HepG2 (cell line): Measurements from ENCODE around the gene KLHL33. TPM values are rescaled to one million over a fixed set of nuclear protein-coding genes. Genes with fewer than 3 reads are reported as not detected.
A peak's percentile ranks its signal among the peaks of the same experiment; 100 is the strongest.

Source experiments
- ATRX ChIP-seq: sonication (generic); formaldehyde crosslinking; IDR thresholded peaks from 2 replicates; pipeline ENCODE4 v1.4.0; 2020; ENCODE audit warnings: missing genetic modification reagents, borderline replicate concordance
- CEBPB ChIP-seq: IDR thresholded peaks from 2 replicates; pipeline ENCODE4 v1.6.1; 2011; ENCODE audit warnings: low read depth, low read length, improper control_type of control experiment, borderline replicate concordance
- HIVEP1 ChIP-seq: sonication (generic); formaldehyde crosslinking; IDR thresholded peaks from 2 replicates; pipeline ENCODE4 v1.4.0; 2020; ENCODE audit warnings: mild to moderate bottlenecking, missing genetic modification reagents
- KMT2B ChIP-seq: IDR thresholded peaks from 2 replicates; pipeline ENCODE4 v1.6.1; 2016; ENCODE audit warnings: missing genetic modification reagents, missing compliant biosample characterization
- PITX1 ChIP-seq: sonication (generic); formaldehyde crosslinking; IDR thresholded peaks from 2 replicates; pipeline ENCODE4 v1.5.1; 2020; ENCODE audit warnings: mild to moderate bottlenecking, missing genetic modification reagents
- POLR2AphosphoS2 ChIP-seq: IDR thresholded peaks from 2 replicates; pipeline ENCODE4 v1.6.1; 2011; ENCODE audit warnings: low read depth, low read length, improper control_type of control experiment
- PRPF4 ChIP-seq: fragments of 200-400 bp; formaldehyde crosslinking; IDR thresholded peaks from 2 replicates; pipeline ENCODE4 v1.6.1; 2016; ENCODE audit warnings: low read length, low read depth; ENCODE audit not compliant: poor library complexity, severe bottlenecking
- RORA ChIP-seq: sonication (generic); formaldehyde crosslinking; IDR thresholded peaks from 2 replicates; pipeline ENCODE4 v1.5.0; 2020; ENCODE audit warnings: mild to moderate bottlenecking, missing genetic modification reagents, moderate library complexity
- SETDB1 ChIP-seq: sonication (generic); formaldehyde crosslinking; IDR thresholded peaks from 2 replicates; pipeline ENCODE4 v1.5.1; 2020; ENCODE audit warnings: missing genetic modification reagents, mild to moderate bottlenecking, borderline replicate concordance
- SP140L ChIP-seq: sonication (generic); formaldehyde crosslinking; IDR thresholded peaks from 2 replicates; pipeline ENCODE4 v1.4.0; 2020; ENCODE audit warnings: missing genetic modification reagents, borderline replicate concordance
- TBX3 ChIP-seq: fragments of 450-650 bp; IDR thresholded peaks from 2 replicates; pipeline ENCODE4 v1.6.1; 2017; ENCODE audit warnings: antibody characterized with exemption, mild to moderate bottlenecking, inconsistent platforms, borderline replicate concordance
- TCF12 ChIP-seq, 2 experiments: fragments of 450-650 bp in 1 of 2; sonication (generic) in 1 of 2; formaldehyde crosslinking in 1 of 2; IDR thresholded peaks; 2 replicates each; pipeline versions ENCODE4 v1.6.1 to v1.8.0; 2017 to 2022; ENCODE audit warnings: antibody characterized with exemption in 1 of 2, mild to moderate bottlenecking in 1 of 2, missing genetic modification reagents in 1 of 2, moderate library complexity in 1 of 2
- ZC3H4 ChIP-seq: sonication (generic); formaldehyde crosslinking; IDR thresholded peaks from 2 replicates; pipeline ENCODE4 v1.4.0; 2020; ENCODE audit warnings: missing genetic modification reagents, borderline replicate concordance
- ZNF224 ChIP-seq: sonication (generic); formaldehyde crosslinking; IDR thresholded peaks from 2 replicates; pipeline ENCODE4 v1.5.0; 2020; ENCODE audit warnings: mild to moderate bottlenecking, missing genetic modification reagents
- ZNF441 ChIP-seq: sonication (generic); formaldehyde crosslinking; IDR thresholded peaks from 2 replicates; pipeline ENCODE4 v1.7.0; 2021; ENCODE audit warnings: missing genetic modification reagents, borderline replicate concordance
- ZNF446 ChIP-seq: sonication (generic); formaldehyde crosslinking; IDR thresholded peaks from 2 replicates; pipeline ENCODE4 v1.5.0; 2020; ENCODE audit warnings: mild to moderate bottlenecking, missing genetic modification reagents
- ZNF451 ChIP-seq: sonication (generic); formaldehyde crosslinking; IDR thresholded peaks from 2 replicates; pipeline ENCODE4 v1.5.0; 2020; ENCODE audit warnings: mild to moderate bottlenecking, missing genetic modification reagents
- ZNF737 ChIP-seq: sonication (generic); formaldehyde crosslinking; IDR thresholded peaks from 2 replicates; pipeline ENCODE4 v1.5.0; 2020; ENCODE audit warnings: missing genetic modification reagents, mild to moderate bottlenecking, borderline replicate concordance
- ZNF841 ChIP-seq: sonication (generic); formaldehyde crosslinking; IDR thresholded peaks from 2 replicates; pipeline ENCODE4 v1.8.1; 2023; ENCODE audit warnings: missing genetic modification reagents, borderline replicate concordance
- ZSCAN22 ChIP-seq: sonication (generic); formaldehyde crosslinking; IDR thresholded peaks from 2 replicates; pipeline ENCODE4 v1.4.0; 2020; ENCODE audit warnings: mild to moderate bottlenecking, missing genetic modification reagents
- polyA plus RNA-seq, 8 experiments: library from polyadenylated mRNA; depleted of rRNA in 3 of 8; stranded (reverse) in 7 of 8; unstranded in 1 of 8; fragments of >200 nt; fragmentation: Illumina TruSeq in 4 of 8; extraction: Trizol in 4 of 8; gene quantifications; 2 replicates each; pipeline versions ENCODE4 v1.2.1 to v1.2.3, GENCODE V29; 2011 to 2016; ENCODE audit warnings: low read depth in 4 of 8, missing spikeins in 1 of 8, mixed read lengths in 1 of 8; ENCODE audit not compliant: insufficient read depth in 1 of 8
- total RNA-seq, 5 experiments: library from RNA; depleted of rRNA; stranded (reverse); fragments of >200 nt; fragmentation: Illumina TruSeq; extraction: Trizol; gene quantifications; 2 replicates each; pipeline ENCODE4 v1.2.3, GENCODE V29; 2016; ENCODE audit warnings: low read depth in 1 of 5
- TF ChIP-seq, protein P1 (sequence below): sonication (generic); formaldehyde crosslinking; IDR thresholded peaks from 2 replicates; pipeline ENCODE4 v1.4.0; 2020; ENCODE audit warnings: missing genetic modification reagents
- TF ChIP-seq, protein P2 (sequence below): sonication (generic); formaldehyde crosslinking; IDR thresholded peaks from 2 replicates; pipeline ENCODE4 v1.5.1; 2020; ENCODE audit warnings: missing genetic modification reagents, mild to moderate bottlenecking, borderline replicate concordance
- TF ChIP-seq, protein P3 (sequence below): sonication (generic); formaldehyde crosslinking; IDR thresholded peaks from 2 replicates; pipeline ENCODE4 v1.4.0; 2020; ENCODE audit warnings: mild to moderate bottlenecking, low read depth, missing genetic modification reagents

The KLHL33 gene
- total and polyA plus RNA-seq, 2 of the 13 experiments (the other 11 are each of a cell fraction or from before 2014, with no cell fraction given), result not detected

DNA sequence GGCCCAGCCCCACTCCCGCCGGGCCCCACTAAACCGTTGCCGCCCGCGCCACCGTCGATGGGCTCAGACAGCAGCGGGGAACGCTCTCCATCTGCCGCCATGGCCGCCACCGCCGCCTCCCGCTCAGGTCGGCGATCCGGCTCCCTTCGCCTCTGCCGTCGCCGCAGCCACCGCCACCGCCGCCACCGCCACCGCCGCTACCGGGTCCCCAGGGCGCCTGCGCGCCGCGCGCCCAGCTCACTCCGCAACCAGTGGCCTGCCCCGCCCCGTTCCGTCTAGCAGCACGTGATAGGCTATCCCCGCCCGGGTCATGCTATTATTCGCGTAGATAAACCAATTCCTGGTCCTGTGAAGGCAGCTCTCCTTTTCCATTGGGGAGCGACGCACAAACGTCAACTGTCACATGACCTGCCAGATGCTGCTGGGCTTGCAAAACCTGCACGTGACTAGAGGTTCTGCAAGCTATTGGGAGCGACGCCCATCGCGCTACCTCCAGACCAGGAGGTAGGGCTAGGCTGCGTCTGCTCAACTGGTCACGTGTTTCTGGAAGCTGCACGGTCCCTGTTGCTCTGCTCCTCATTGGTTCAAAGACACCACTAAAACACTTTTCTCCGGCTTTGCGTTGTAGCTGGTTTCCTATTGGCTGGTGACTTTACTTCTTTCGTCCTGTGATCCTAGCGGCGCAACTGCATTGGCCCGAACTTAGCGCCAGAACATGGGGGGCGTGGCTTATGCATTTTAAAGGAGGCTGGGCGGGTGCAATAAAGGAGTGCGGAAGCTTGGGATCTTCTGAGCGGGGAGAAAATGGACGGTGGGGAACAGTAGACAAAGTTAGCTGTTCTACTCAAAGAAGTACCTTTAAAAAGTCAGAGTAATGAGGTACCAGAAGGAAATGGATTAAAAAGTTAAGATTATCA, 25.5 kb upstream of the KLHL33 start, which contains the start of gene PIP4P1 (continued):
- TF ChIP-seq, protein P1, sequence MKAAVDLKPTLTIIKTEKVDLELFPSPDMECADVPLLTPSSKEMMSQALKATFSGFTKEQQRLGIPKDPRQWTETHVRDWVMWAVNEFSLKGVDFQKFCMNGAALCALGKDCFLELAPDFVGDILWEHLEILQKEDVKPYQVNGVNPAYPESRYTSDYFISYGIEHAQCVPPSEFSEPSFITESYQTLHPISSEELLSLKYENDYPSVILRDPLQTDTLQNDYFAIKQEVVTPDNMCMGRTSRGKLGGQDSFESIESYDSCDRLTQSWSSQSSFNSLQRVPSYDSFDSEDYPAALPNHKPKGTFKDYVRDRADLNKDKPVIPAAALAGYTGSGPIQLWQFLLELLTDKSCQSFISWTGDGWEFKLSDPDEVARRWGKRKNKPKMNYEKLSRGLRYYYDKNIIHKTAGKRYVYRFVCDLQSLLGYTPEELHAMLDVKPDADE (CRISPR knock-in tag), result 0 out of 2 replicates have a peak, but pooled peaks have one; percentile 68
- TF ChIP-seq ZSCAN22 (CRISPR knock-in tag) (peak; percentile 65; the same call in 1 of the 2 replicates), RORA (CRISPR knock-in tag) (no peak), ZNF841 (CRISPR knock-in tag) (no peak), TCF12 (IDR thresholded peaks at IDR 0.05) (no peak), TCF12 (CRISPR knock-in tag; IDR thresholded peaks at IDR 0.05) (0 out of 2 replicates have a peak, but pooled peaks have one; percentile 63), ZNF224 (CRISPR knock-in tag) (no peak; the same call in none of the 2 replicates), ZNF441 (peak; percentile 70; the same call in 1 of the 2 replicates), SP140L (no peak), ZNF451 (CRISPR knock-in tag) (peak; percentile 99), ZNF737 (CRISPR knock-in tag) (no peak), TBX3 (peak; percentile 85), ZNF446 (0 out of 2 replicates have a peak, but pooled peaks have one; percentile 85), ZC3H4 (CRISPR knock-in tag) (no peak), HIVEP1 (peak; percentile 78), ATRX (CRISPR knock-in tag) (no peak), SETDB1 (no peak), PRPF4 (no peak), POLR2AphosphoS2 (no peak), PITX1 (CRISPR knock-in tag) (peak; percentile 31; the same call in 1 of the 2 replicates), CEBPB (peak; percentile 93), KMT2B (CRISPR knock-in tag) (peak; percentile 90)
- TF ChIP-seq, protein P2, sequence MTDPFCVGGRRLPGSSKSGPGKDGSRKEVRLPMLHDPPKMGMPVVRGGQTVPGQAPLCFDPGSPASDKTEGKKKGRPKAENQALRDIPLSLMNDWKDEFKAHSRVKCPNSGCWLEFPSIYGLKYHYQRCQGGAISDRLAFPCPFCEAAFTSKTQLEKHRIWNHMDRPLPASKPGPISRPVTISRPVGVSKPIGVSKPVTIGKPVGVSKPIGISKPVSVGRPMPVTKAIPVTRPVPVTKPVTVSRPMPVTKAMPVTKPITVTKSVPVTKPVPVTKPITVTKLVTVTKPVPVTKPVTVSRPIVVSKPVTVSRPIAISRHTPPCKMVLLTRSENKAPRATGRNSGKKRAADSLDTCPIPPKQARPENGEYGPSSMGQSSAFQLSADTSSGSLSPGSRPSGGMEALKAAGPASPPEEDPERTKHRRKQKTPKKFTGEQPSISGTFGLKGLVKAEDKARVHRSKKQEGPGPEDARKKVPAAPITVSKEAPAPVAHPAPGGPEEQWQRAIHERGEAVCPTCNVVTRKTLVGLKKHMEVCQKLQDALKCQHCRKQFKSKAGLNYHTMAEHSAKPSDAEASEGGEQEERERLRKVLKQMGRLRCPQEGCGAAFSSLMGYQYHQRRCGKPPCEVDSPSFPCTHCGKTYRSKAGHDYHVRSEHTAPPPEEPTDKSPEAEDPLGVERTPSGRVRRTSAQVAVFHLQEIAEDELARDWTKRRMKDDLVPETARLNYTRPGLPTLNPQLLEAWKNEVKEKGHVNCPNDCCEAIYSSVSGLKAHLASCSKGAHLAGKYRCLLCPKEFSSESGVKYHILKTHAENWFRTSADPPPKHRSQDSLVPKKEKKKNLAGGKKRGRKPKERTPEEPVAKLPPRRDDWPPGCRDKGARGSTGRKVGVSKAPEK (CRISPR knock-in tag), result no peak
- TF ChIP-seq, protein P3, sequence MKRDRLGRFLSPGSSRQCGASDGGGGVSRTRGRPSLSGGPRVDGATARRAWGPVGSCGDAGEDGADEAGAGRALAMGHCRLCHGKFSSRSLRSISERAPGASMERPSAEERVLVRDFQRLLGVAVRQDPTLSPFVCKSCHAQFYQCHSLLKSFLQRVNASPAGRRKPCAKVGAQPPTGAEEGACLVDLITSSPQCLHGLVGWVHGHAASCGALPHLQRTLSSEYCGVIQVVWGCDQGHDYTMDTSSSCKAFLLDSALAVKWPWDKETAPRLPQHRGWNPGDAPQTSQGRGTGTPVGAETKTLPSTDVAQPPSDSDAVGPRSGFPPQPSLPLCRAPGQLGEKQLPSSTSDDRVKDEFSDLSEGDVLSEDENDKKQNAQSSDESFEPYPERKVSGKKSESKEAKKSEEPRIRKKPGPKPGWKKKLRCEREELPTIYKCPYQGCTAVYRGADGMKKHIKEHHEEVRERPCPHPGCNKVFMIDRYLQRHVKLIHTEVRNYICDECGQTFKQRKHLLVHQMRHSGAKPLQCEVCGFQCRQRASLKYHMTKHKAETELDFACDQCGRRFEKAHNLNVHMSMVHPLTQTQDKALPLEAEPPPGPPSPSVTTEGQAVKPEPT, result peak; percentile 95
